Tibial nerve (tissue), 4 donors: ENCODE measurements around the gene MKLN1. TPM values are rescaled to one million over a fixed set of nuclear protein-coding genes. Genes with fewer than 3 reads are reported as not detected.
A peak's percentile ranks its signal among the peaks of the same experiment; 100 is the strongest.

Source experiments
- DNase-seq, 2 donors: peaks; one replicate each; pipeline ENCODE4 v3.0.0-alpha.2; 2019; ENCODE audit warnings: low spot score in 2 of 2
- H3K27ac ChIP-seq, 4 donors: fragments of 200-600 bp; sonication (generic) in 3 of 4; one replicate each; pipeline ENCODE4 v1.5.1; 2017 to 2019; ENCODE audit warnings: mild to moderate bottlenecking in 1 of 4
- H3K27me3 ChIP-seq, 2 donors: fragments of 200-600 bp; sonication (generic) in 1 of 2; one replicate each; pipeline versions ENCODE4 v1.5.1 to v1.6.0; 2017 to 2019
- H3K36me3 ChIP-seq, 3 donors: fragments of 200-600 bp; sonication (generic); one replicate each; pipeline ENCODE4 v1.5.1; 2018 to 2019
- H3K4me1 ChIP-seq, 4 donors: fragments of 200-600 bp; sonication (generic) in 3 of 4; one replicate each; pipeline ENCODE4 v1.5.1; 2017 to 2019
- H3K4me3 ChIP-seq, 4 donors: fragments of 200-600 bp; sonication (generic) in 3 of 4; one replicate each; pipeline ENCODE4 v1.5.1; 2017 to 2019; ENCODE audit warnings: mild to moderate bottlenecking in 1 of 4, moderate library complexity in 1 of 4
- H3K9me3 ChIP-seq, 4 donors: fragments of 200-600 bp; sonication (generic) in 3 of 4; one replicate each; pipeline ENCODE4 v1.5.1; 2017 to 2019
- EP300 ChIP-seq, 2 donors: sonication (generic); formaldehyde crosslinking; IDR thresholded peaks; one replicate each; pipeline ENCODE4 v1.6.1; 2017; ENCODE audit warnings: antibody characterized with exemption in 2 of 2, mild to moderate bottlenecking in 1 of 2
- POLR2A ChIP-seq, 2 donors: fragments of 450-650 bp; IDR thresholded peaks; one replicate each; pipeline ENCODE4 v1.6.1; 2017; ENCODE audit warnings: antibody characterized with exemption in 2 of 2, mild to moderate bottlenecking in 2 of 2, moderate library complexity in 2 of 2
- WGBS, 2 donors: methylation state at CpG; one replicate each; pipeline ENCODE4 v1.1.5; 2018; 5-methylcytosine and 5-hydroxymethylcytosine counted together
- total RNA-seq, 4 donors: library from RNA; depleted of rRNA; stranded (reverse); fragments of >200 nt; gene quantifications; one replicate each; pipeline ENCODE4 v1.1.0, GENCODE V29; 2016
- TF ChIP-seq, protein P1 (sequence below), 5 experiments: fragments of 200-600 bp in 3 of 5; fragments of 450-650 bp in 2 of 5; sonication (generic) in 3 of 5; IDR thresholded peaks; one replicate each; pipeline ENCODE4 v1.5.1; 2016 to 2019; ENCODE audit warnings: antibody characterized with exemption in 5 of 5, mild to moderate bottlenecking in 3 of 5, moderate library complexity in 2 of 5

The MKLN1 gene
- total RNA-seq, 4 donors from 2014 or later, result 86.4 to 143 (median 95.0) TPM

DNA sequence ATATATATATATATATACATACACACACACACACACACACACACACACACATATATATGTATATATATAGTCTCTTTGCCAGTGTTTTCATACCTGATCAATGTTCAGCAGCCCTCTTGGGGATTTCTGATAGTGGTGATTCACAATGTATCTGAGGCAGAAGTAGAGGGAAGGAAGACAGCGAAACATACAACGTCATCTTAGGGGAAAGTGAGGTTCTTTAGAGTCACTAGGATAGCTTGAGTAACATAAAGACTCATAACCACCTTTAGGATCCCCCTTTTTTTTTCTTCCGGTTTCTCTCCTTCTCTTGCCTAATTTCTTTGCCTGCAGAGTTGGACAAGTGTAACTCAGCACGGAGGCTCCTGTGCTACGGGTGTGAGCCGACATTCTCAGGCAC lies 172.1 kb downstream of the MKLN1 start:
- Histone ChIP-seq H3K9me3 (no peaks in the 10 kb centered on the region), H3K36me3 (peaks cover 0 to 26% (median 0%) of the 10 kb centered on the region in 3 donors), H3K27me3 (no peaks in the 10 kb centered on the region), H3K27ac (no peak overlapping the region), H3K4me3 (no peak overlapping the region), H3K4me1 (peaks cover 0 to 42% (median 16%) of the 10 kb centered on the region in 4 donors)
- no peak for DNase-seq
- WGBS, 2 donors, result 92 to 96% methylated on average over 6 of the region's 6 CpGs
- TF ChIP-seq POLR2A (IDR thresholded peaks at IDR 0.05) (no peak), EP300 (IDR thresholded peaks at IDR 0.05) (no peak)
- TF ChIP-seq, protein P1, sequence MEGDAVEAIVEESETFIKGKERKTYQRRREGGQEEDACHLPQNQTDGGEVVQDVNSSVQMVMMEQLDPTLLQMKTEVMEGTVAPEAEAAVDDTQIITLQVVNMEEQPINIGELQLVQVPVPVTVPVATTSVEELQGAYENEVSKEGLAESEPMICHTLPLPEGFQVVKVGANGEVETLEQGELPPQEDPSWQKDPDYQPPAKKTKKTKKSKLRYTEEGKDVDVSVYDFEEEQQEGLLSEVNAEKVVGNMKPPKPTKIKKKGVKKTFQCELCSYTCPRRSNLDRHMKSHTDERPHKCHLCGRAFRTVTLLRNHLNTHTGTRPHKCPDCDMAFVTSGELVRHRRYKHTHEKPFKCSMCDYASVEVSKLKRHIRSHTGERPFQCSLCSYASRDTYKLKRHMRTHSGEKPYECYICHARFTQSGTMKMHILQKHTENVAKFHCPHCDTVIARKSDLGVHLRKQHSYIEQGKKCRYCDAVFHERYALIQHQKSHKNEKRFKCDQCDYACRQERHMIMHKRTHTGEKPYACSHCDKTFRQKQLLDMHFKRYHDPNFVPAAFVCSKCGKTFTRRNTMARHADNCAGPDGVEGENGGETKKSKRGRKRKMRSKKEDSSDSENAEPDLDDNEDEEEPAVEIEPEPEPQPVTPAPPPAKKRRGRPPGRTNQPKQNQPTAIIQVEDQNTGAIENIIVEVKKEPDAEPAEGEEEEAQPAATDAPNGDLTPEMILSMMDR (IDR thresholded peaks at IDR 0.05), result no peak

DNA sequence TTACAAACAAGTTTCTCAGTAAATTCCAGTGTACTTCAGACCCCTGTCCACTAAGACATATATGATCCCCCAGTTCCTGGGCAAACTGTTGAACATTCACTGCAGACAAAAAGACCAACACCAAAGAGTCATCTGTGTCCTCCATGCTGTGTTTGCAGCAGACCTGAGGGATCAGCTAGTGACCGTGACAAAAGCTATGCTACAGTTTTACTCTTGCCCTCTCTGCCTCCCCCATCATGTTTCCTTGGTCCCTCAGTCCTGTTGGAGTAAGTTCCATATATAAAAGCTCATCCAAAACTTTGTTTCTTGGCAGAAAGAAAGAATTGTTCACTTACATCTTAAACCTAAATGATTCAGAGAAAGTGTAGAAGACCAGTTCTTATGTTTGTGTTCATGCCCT lies 172.7 kb downstream of the MKLN1 start:
- H3K36me3 ChIP-seq, result peaks cover 0 to 30% (median 0%) of the 10 kb centered on the region in 3 donors
- H3K27ac ChIP-seq, result peak overlapping the region in 1 of 4 donors; percentile 79
- H3K9me3 ChIP-seq, result no peaks in the 10 kb centered on the region
- TF ChIP-seq, protein P1 (IDR thresholded peaks at IDR 0.05), result no peak
- TF ChIP-seq EP300 (IDR thresholded peaks at IDR 0.05) (peak in 1 of 2 donors; percentile 6), POLR2A (IDR thresholded peaks at IDR 0.05) (no peak)
- DNase-seq, result no peak
- peaks cover 0 to 42% (median 16%) of the 10 kb centered on the region in 4 donors for H3K4me1 ChIP-seq
- no peak overlapping the region for H3K4me3 ChIP-seq
- H3K27me3 ChIP-seq, result no peaks in the 10 kb centered on the region
- 82 to 88% methylated on average over 1 of the region's 1 CpG for WGBS, 2 donors

DNA sequence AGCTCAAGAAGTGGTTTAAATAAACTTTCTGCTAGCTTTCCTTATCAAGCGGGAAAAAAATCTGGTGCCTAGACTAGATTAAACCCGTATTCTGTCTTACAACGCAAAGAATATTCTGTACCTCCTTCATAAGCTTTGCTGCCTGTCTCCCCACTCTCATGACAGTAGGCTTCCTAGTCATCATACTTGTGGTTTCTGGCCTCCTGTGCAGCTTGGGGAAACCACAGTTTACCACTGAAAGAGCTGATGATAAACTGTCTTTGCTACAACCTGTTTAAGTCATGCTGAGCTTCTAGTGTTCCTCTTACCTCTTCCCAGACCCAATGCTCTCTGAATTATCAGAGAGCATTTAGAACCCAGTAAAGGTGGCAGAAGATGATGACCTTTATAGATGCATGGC lies 173.7 kb downstream of the MKLN1 start:
- Histone ChIP-seq H3K27ac (peak overlapping the region in 2 of 4 donors; percentile 75 to 79), H3K4me3 (no peak overlapping the region), H3K36me3 (peaks cover 0 to 35% (median 0%) of the 10 kb centered on the region in 3 donors), H3K4me1 (peaks cover 0 to 42% (median 16%) of the 10 kb centered on the region in 4 donors), H3K9me3 (no peaks in the 10 kb centered on the region), H3K27me3 (no peaks in the 10 kb centered on the region)
- WGBS, 2 donors, result 90 to 94% methylated on average over 3 of the region's 3 CpGs
- peak in 1 of 2 donors; percentile 9 for TF ChIP-seq EP300 (IDR thresholded peaks at IDR 0.05)
- TF ChIP-seq, protein P1 (IDR thresholded peaks at IDR 0.05), result no peak
- no peak for DNase-seq

DNA sequence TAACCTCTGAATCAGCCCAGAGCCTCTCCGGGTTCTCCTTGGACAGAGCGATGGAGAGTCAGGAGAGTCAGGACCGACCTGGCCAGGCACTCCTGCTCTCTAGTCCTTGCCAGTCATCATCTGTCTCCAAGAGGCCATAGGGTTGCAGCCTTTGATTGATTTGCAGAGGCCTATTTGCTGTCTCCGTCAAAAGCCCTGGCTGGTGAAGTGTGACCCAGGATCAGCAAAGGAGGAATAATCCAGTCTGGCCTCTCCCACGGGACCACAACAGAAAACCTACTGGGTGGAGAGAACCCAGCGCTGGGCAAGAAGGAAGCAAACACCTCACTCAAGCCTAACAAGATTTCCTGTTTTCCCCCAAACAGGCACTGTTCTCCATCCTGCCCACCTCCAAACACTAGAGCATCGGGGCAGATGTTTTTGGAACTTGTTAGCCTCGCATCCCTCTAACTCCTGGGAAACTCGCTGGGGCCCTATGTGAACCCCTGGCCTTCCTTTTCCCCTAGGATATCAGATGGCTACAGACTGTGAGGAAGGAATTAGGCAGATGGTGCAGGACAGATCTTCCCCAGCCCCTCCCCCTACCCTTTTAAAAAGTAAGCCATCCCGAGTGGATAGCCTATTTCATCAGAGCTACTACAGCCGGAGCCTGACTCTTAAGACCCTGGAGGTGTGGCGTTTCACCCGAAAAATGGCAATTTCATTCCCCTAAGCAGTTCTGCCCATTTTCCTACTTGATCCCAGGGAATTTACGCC lies 174.4 kb downstream of the MKLN1 start:
- DNase-seq, result no peak
- peak overlapping the region in 2 of 4 donors; percentile 75 to 79 for H3K27ac ChIP-seq
- 70% methylated on average over 14 of the region's 14 CpGs for WGBS, 2 donors

More for the DNA sequence above, 174.4 kb downstream of the MKLN1 start:
- TF ChIP-seq POLR2A (IDR thresholded peaks at IDR 0.05), result no peak
- TF ChIP-seq, protein P1 (IDR thresholded peaks at IDR 0.05), result no peak
- H3K4me3 ChIP-seq, result no peak overlapping the region
- H3K9me3 ChIP-seq, result no peaks in the 10 kb centered on the region
- peaks cover 0 to 46% (median 16%) of the 10 kb centered on the region in 4 donors for H3K4me1 ChIP-seq
- no peaks in the 10 kb centered on the region for H3K27me3 ChIP-seq
- H3K36me3 ChIP-seq, result peaks cover 0 to 28% (median 0%) of the 10 kb centered on the region in 3 donors
